NK-92 (cell line): ENCODE results near the gene YARS1.

Source experiments
- DNase-seq: peaks from one replicate; lab custom pipeline; 2025; ENCODE audit not compliant: unreplicated experiment; lab: John Stamatoyannopoulos, UW

YARS1 gene

GRCh38 chr1:32748348-32748747 lies 68.8 kb downstream of the YARS1 start:
- DNase-seq, result no peak

- DNase-seq, result no peak
Measured at GRCh38 chr1:32746130-32746529, 71.0 kb downstream of the YARS1 start.

GRCh38 chr1:32744071-32744425 lies 73.1 kb downstream of the YARS1 start:
- DNase-seq, result no peak

GRCh38 chr1:32743380-32744070 lies 73.6 kb downstream of the YARS1 start:
- no peak for DNase-seq

GRCh38 chr1:32742956-32743355 lies 74.2 kb downstream of the YARS1 start:
- DNase-seq, result no peak

- DNase-seq, result no peak
Measured at GRCh38 chr1:32742199-32742947, 74.8 kb downstream of the YARS1 start.

GRCh38 chr1:32741413-32742198 lies 75.6 kb downstream of the YARS1 start:
- no peak for DNase-seq

- DNase-seq, result no peak
Measured at GRCh38 chr1:32741059-32741412, 76.1 kb downstream of the YARS1 start.

- DNase-seq, result no peak
Measured at GRCh38 chr1:32736812-32737791, 80.1 kb downstream of the YARS1 start.

- no peak for DNase-seq
Measured at GRCh38 chr1:32733582-32734321, 83.4 kb downstream of the YARS1 start.

GRCh38 chr1:32729254-32730046 lies 87.7 kb downstream of the YARS1 start:
- no peak for DNase-seq

- DNase-seq, result no peak
Measured at GRCh38 chr1:32728413-32729077, 88.6 kb downstream of the YARS1 start.

- DNase-seq, result no peak
Measured at GRCh38 chr1:32727876-32728275, 89.3 kb downstream of the YARS1 start.

GRCh38 chr1:32725615-32725982 lies 91.6 kb downstream of the YARS1 start:
- no peak for DNase-seq
